ENCODE data around the gene TDRD7.
A peak's percentile ranks its signal among the peaks of the same experiment; 100 is the strongest.

TDRD7 gene

GRCh38 chr9:97411789-97412625, at the start of gene TDRD7:
Gene TDRD7, plus strand, starts transcription at chr9:97412096. Its CDS starts 16,370 bp downstream, at chr9:97428466.
- peak; percentile 91 for DNase-seq

GRCh38 chr9:97362777-97363545, 48.9 kb upstream of the TDRD7 start:
- DNase-seq = no peak

GRCh38 chr9:97363661-97364299, 48.1 kb upstream of the TDRD7 start:
- no peak for DNase-seq

GRCh38 chr9:97364769-97365490, 47.0 kb upstream of the TDRD7 start:
- no peak for DNase-seq

GRCh38 chr9:97365634-97366033, 46.3 kb upstream of the TDRD7 start:
- DNase-seq = no peak

GRCh38 chr9:97366476-97366875, 45.4 kb upstream of the TDRD7 start:
- DNase-seq = no peak

GRCh38 chr9:97366889-97367288, 45.0 kb upstream of the TDRD7 start:
- DNase-seq = no peak

GRCh38 chr9:97367729-97368128, 44.2 kb upstream of the TDRD7 start:
- no peak for DNase-seq

- no peak for DNase-seq
Measured at GRCh38 chr9:97368964-97369363, 42.9 kb upstream of the TDRD7 start.

GRCh38 chr9:97372580-97372979, 39.3 kb upstream of the TDRD7 start:
- DNase-seq = no peak

- DNase-seq = no peak
Measured at GRCh38 chr9:97373331-97373730, 38.6 kb upstream of the TDRD7 start.

- no peak for DNase-seq
Measured at GRCh38 chr9:97374811-97375210, 37.1 kb upstream of the TDRD7 start.

GRCh38 chr9:97376902-97377301, 35.0 kb upstream of the TDRD7 start:
- no peak for DNase-seq

- DNase-seq = no peak
Measured at GRCh38 chr9:97382099-97382718, 29.7 kb upstream of the TDRD7 start.

- DNase-seq = no peak
Measured at GRCh38 chr9:97384406-97385262, 27.3 kb upstream of the TDRD7 start.

GRCh38 chr9:97385626-97386264, 26.2 kb upstream of the TDRD7 start:
- no peak for DNase-seq

- no peak for DNase-seq
Measured at GRCh38 chr9:97386265-97386633, 25.6 kb upstream of the TDRD7 start.

- DNase-seq = peak; percentile 70
Measured at GRCh38 chr9:97386733-97387503, 25.0 kb upstream of the TDRD7 start.

GRCh38 chr9:97387504-97387886, 24.4 kb upstream of the TDRD7 start:
- no peak for DNase-seq

Measured in activated gamma-delta T cell treated with Interleukin-2 at 50 U/mL for 16 hours (primary cell).